COLO668 (cell line): ENCODE data around the gene KCNC2.

Experiments used
- DNase-seq: peaks from one replicate; lab custom pipeline; 2025; ENCODE audit not compliant: unreplicated experiment; lab: John Stamatoyannopoulos, UW

KCNC2 gene

DNA sequence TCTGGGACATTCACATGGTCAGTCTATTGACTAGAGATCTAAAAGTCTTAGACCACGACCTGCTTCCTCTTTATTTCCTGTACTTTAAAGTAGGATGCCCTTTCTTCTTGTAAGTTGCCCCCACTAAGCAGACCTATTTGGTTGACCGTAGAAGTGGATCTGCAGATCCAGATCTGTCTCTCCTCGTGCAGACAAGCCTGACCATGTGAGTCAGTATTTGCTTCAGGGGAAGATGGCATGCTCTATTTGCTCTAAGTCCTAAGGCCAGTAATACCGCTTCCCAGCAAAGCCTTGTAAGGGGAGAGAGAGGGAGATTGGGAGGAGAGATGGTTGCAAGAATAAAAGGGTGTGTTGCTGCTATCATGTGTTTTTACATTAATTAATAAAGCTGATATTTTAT, 46.8 kb downstream of the KCNC2 start:
- DNase-seq = no peak

DNA sequence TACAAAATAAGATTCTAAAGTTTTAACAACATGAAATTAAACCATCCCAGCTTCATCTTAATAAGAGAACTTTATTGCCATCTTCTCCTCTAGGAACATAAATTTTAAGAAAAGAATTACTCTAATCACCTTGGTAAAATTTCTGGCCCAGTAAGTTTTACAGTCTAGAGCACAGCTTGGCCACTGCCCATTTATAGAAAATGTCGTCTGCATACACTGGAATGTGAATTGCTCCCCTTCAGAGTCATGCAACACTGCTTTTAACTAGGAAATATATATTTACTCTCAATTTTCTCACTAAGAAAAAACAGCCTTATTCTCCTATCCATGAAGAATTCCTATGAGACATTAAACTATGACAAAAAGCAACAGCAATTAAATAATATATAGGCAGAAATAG, 48.2 kb downstream of the KCNC2 start:
- DNase-seq = no peak

DNA sequence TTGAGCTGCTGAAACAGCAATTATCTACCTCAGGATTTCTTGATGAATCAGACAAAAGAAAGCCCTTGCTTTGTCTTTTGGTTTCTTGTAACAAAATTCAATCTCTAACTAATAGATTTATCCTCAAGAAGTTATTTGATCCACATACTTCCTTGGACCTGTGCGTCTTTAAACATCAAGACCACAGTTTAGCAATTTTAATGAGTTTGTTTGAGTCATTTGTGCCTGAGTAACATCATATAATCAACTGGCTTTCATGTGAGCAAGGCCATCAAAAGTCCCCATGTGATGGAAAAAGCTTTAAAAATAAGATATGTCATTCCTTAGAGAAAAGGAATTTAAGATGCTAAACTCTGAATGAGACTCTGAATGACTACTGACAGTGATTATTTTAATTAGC, 52.3 kb downstream of the KCNC2 start:
- DNase-seq = no peak

DNA sequence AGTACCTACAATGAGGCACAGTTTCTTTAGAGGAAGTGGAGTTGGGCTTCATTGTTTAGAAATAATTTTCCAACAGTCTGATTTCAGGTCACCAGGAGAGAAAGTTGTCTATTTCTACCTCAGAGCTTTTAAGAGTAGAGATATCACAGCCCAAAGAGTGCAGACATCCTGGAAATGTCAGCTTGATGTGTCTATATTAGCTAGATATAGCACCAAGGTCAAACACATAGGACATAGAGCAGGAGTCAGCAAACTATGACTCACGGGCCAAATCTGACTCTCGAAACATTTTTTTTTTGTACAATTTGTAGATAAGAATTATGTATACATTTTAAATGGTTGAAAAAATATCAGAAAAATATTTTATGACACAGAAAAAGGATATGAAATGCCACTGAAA, 53.7 kb downstream of the KCNC2 start:
- DNase-seq = no peak

DNA sequence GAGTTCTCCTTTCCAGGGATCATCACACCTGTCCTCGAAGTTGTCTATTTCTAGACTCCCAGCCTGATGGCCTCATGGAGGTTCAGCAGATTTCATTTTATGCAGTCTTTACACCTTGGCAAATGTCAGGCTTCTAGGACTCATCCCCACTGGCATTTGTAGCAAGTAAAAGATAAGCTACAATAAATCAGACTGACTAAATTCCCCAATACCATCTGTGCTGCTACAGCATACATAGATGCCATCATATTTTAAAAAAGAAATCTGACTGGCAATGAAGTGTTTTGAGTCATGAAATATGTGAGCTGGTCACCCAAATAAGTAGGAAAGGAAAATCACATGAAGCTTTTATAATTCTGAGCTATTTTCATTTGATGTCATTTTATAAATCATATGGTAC, 55.3 kb downstream of the KCNC2 start:
- DNase-seq = no peak

DNA sequence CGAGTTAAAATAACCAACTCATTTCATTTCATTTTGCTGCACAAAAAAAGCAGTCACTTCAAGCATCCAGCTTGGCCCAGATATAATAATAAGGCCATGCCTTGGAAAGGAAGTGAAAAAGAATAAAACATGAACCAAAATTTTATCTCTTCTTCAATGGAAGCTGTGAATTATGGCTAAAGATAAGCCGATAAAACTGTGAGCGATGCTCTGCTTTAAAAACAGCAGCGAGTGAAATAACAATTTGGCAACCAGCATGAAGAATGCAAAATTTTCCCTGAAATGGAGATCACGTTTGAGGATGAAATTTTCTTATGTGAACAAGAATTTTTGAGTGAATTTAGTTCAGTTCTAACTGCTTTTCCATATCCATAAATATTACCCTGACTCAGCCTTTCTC, 70.4 kb downstream of the KCNC2 start:
- DNase-seq = no peak

DNA sequence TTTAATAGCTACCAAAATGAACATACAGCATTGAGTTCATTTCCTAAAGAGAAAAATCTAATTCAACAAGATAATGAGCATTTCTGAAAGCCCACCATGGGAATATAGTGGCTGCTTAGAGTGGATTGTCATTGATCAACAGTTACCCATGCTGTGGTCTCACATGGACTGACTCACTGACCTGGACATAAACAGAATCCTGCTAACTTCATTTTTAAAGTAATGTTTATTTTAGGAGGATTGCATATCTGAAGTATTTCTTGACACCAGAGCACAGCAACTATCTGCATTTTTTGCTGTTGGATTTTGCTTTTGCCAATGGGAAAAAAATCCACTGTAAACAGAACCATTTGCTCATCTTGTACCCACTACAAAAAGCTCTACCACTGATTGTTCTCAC, 71.7 kb downstream of the KCNC2 start:
- no peak for DNase-seq

DNA sequence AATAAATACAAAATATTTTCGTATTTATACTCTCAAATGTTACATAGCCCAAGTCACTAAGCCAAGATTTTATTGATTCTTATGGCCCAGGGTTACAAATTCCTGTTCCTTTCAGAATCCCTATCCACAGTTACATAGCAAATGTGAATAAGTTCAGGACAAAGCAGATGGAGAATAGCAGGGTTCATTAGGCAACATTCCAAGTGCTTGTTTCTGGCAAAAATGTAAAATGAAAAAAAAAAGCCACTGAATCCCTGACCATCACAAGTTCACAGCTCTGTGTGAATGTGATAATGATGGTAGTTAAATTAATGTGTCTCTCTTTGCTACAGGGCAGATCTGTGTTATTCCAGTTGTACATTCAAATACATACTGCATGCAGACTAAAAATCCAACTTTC, 74.6 kb downstream of the KCNC2 start:
- DNase-seq = no peak

DNA sequence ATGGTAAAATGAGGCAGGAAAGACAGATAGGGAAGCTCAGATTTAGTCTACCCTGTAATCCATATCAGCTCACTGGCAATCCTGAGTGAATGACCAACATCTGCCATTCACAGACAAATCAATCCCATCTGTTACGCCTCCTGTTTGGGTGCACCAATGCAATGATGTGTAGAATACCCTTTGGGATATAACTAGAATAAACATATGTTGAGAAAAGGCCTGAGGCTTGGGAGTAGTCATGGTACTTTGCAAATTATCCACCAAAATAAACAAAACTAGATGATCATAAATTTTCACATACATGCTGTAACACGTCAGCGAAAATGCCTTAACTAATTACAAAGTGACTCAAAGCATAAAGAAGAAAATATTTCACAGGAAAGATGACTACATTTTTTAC, 78.8 kb downstream of the KCNC2 start:
- DNase-seq = no peak

DNA sequence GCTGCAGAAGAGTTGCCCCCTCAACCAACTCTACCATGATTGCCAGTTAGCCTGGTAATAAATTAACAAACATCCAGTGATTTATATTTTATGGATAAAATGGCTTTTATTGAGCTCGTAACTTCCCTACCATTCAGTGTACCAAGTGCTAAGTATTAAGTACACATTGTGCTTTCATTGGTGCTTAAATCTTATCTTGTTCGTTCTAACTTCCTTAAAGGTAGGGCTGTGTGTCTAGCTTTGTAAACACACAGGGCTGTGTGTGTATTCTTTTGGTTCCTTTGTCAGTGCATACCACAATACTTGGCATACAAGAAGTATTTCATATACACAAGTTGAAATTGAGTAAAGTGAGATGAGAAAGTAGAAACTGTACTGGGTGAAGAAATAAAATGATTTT, 80.4 kb downstream of the KCNC2 start:
- DNase-seq = no peak

DNA sequence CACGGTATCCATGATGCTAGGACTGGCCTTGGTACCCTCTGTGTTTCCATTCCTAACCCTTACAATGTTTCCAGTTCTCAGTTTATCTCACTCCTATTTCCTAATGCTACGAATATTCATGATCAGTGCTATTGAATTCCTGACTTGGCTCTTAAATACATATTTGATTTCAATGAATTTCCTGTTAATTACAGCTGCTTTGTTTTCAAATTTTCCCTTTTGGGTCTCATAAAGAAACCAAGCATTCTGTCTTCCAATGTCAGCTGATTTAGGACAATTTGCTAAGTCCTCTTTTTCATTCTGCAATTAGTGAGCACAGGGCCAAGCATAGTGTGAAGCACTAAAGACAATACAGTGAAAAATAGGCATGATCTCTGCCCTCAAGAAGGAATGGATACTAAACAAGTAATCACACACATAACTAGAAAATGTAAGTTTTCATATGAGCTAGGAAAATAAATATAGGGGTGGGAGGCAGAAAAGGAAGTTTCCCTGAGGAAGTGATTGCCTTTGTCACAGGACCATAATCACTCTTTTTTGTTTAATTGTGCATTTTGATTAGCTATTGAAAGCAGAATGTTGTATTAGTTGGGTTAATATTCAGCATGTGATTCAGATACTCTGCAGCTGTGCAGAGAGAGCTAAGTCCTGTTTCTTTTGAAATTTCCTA, 88.5 kb downstream of the KCNC2 start:
- DNase-seq = no peak

DNA sequence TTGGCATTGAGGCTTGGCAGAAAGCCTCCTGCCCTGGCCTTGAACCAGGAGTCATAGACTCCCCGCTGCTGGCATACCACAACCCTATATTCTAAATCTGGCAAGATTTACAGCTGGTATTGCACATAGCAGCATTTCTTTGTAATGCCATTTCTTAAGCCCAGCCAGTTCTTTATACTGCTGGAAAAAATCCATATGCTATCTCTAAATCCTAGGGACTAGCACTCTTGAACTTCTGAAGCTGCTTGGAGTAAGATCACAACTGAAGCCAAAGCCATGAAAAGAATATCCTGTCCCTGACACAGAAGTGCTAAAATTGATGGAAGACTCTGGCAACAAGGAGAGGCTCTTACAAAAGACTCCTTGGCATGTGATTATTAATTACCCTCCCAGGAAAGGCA, 89.3 kb downstream of the KCNC2 start:
- no peak for DNase-seq

DNA sequence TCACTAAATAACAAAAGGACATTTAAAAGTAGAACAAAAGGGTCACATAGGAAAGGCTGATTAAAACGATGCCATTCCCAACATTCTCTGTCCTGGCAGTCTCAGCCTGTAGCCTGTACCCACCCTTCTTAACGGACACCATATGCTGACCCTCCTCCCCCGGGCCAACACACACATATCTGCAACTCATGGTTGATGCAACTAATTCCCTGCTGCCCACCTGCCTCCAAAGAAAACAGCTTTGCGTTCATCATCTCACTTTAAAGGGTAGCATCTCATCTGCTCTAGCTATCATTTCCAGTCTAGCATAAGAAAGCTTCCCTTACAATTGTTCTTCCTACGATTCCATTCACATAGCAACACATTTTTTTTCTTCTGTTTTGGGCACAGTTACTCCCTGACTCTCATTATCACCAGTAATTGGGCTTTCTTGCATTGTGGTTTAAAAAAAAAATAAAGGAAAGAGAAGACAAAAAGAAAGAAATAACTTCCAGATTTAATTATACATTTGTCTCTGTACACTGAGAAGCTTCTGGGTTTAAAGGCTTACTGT, 92.9 kb downstream of the KCNC2 start:
- no peak for DNase-seq

DNA sequence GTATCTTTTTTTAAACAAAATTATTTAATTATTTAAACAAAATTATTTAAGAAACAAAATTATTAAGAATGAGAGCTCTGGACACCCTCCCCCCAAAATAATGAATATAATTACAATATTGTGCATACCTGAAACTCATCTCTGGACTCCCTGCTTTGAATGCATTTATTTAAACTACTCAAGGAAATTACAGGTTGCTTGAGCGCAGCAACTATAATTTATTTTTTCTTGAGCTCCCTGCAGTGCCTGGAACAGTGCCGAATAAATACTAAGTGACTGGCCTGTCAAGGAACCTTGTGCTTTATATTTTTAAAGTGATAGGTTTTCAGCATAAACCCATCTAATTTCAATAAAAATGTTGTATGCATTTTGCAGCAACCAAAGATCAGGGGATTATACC, 93.9 kb downstream of the KCNC2 start:
- DNase-seq = no peak

DNA sequence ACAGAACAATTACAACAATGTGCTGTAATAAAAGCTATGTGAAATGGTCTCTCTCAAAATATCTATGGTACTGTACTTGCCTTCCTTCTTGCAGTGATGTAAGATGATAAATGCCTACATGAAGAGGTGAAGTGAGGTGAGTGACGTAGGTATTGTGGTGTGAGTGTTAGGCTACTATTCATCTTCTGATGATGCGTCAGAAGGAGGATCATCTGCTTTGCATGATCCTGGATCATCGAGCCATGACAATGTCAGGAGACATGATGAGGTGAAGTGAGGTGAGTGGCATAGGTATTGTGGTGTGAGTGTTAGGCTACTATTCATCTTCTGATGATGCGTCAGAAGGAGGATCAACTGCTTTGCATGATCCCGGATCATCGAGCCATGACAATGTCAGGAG, 105.8 kb downstream of the KCNC2 start:
- no peak for DNase-seq

DNA sequence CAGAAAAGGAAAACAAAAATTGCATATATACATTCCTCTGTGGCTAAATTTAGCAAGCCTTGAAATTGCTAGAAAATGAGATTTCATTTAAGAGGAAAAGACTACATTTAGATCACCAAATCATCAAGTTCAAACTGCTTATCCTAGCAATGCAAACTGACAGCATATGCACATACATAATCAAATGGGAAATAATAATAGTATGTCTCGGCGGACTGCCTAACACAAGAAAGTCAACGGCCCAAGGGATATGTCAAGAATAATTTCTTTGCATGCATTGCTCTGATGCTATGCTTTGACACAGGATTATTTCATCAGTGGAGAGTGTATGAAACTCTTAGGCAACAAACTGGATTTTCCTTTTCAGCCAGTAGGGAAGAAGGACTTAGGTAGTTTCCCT, 107.9 kb downstream of the KCNC2 start:
- no peak for DNase-seq

DNA sequence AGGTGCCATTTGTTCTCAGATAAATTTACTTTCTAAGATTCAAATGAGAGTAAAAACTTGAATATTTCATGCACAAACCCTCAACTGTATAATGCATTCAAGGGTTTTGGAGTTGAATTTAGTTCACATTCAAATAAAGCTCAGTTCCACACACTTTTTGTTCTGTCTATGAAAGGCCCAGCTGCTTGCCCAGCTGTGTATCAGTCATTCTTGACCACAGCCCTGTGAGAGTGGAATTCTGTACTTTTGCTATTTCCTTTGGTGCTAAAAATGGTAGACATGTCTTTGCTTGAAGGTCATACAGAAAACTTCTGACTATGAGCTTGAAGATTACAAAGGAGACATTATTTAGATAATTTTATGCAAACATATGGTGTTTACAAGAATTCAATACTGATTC, 110.4 kb downstream of the KCNC2 start:
- DNase-seq = no peak

DNA sequence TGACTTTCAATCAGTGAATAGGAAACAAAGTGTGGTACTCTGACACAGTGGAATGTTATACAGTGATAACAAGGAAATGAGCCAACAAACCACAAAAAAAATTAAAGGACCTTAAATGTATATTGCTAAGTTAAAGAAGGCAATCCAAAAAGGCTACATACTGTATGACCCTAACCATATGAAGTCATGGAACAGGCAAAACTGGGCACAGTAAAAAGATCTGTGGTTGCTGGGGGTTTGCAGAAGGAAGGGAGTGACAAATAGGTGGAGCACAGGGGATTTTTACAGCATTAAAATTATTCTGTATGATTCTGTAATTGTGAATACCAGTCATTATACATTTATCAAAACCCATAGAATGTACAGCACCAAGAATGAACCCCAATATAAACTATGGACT, 112.6 kb downstream of the KCNC2 start:
- no peak for DNase-seq

DNA sequence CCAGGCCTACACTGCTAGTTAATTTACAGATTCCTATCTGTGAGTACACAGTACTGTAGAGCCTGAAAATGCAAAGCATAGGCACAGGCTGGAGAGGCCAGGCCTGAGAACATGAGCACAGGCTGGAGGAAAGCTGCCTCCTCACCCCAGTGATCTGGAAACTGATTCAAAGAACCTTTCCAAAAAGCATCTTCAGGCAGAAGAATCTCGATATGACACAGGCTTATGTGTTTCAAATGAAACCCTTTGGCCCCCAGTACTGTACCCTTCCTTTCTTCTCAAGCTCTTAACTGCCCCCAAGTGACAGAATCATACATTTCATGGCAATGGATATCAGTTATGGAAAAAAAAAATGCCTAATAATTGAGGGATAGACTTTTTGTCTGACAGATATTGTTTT, 122.0 kb downstream of the KCNC2 start:
- DNase-seq = no peak

DNA sequence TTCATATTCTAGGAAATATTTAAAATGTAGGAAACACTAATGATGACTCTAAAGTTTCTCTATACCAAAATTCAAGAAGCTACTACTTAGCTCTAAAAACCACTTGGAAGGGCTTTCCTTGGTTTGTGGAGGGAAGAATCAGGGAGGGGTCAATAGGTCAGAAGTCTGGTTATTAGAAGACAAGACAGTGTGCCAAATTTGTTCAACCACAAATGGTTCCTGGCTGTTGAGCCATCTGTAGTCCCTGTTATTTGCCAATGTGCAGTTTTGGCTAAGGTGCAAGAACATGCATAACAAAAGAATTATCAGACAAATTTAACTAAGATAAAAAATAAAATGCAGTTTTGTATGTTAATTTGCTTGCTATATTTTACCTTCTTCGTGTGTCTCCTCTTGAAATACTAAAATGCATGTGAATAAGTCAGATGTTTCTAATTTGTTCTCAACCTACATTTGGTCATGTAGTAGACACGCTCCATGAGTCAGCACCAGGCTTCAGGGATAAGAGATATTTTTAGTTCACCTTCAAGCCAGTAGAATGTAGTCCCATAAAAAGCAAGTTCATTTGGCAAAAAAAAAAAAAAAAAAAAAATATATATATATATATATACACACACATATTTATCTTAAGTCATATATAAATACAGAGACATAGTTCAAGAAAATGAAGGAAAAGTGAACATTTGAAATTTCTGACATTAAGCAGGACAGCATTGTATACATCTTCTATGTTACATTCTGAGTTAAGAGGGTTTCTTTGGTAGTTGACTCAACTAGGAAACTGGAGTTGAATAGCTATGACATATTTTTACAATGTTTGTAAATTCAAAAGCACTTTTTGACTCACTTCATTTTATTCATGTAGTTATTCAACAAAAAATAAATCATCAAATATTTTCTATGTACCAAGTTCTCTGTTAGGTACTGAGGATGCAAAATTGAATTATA, 123.3 kb downstream of the KCNC2 start:
- no peak for DNase-seq

DNA sequence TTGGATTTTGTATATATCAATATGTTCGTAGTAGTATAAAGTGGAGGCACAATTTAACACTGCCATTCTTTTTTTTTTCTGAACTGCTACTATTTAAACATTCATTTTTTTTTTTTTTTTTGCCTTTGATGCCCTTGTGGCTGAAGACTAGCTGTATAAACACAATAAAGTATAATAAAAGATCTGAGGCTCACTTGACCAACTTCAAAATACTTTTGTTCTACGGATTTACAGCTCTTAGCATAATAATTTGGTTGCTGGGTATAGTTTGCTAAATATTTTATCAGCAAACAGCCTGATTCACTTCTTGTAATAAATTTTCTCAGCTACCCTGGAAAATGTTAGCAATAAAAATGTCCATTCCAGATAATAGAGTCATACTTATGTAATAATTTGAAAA, 128.3 kb downstream of the KCNC2 start:
- no peak for DNase-seq

DNA sequence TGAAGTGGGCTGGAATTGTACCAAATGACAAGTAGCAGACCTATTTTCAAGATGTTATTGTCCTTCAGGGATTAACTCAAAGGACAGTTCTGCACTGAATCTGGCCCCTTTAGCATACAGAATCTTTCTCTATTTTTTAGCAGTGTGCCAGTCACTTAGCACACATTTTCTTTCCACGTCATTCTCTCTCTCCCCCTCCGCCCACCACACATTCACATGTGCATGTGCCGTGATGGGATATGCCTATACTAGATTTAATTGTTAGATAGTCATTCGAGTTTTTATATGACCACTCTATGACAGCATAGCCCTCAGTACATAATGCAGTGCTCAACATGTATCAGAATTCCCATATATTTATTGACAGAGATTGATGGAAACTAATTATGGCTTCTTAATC, 129.1 kb downstream of the KCNC2 start:
- DNase-seq = no peak
